Activated T-helper 9 cell treated with anti-CD3 and anti-CD28 coated beads, Interleukin-2, amount 50 U/mL, for 16 hours (primary cell): ENCODE results near the gene ZNF511.

Source experiments
- DNase-seq: peaks from one replicate; pipeline ENCODE4 v3.0.0-alpha.2; 2020; ENCODE audit warnings: low read depth

Gene ZNF511

GRCh38 chr10:133274751-133275683, 33.7 kb upstream of the ZNF511 start:
- DNase-seq: peak; percentile 80

- no peak for DNase-seq
Observed at GRCh38 chr10:133275684-133276092, 33.0 kb upstream of the ZNF511 start.

- DNase-seq: no peak
Observed at GRCh38 chr10:133276100-133276434, 32.6 kb upstream of the ZNF511 start.

- DNase-seq: peak; percentile 60
Observed at GRCh38 chr10:133276435-133277201, 32.1 kb upstream of the ZNF511 start, which contains the start of gene ADAM8. ADAM8 (minus strand) TSS chr10:133276868; CDS start chr10:133276817, 51 bp downstream.

- DNase-seq: no peak
Observed at GRCh38 chr10:133277277-133277992, 31.3 kb upstream of the ZNF511 start.

- DNase-seq: no peak
Observed at GRCh38 chr10:133277993-133278576, 30.6 kb upstream of the ZNF511 start.

GRCh38 chr10:133278577-133279265, 30.0 kb upstream of the ZNF511 start:
- DNase-seq: peak; percentile 36

- no peak for DNase-seq
Observed at GRCh38 chr10:133279326-133280226, 29.1 kb upstream of the ZNF511 start.

GRCh38 chr10:133280391-133281059, 28.2 kb upstream of the ZNF511 start:
- DNase-seq: no peak

GRCh38 chr10:133281084-133281483, 27.6 kb upstream of the ZNF511 start:
- no peak for DNase-seq

- DNase-seq: no peak
Observed at GRCh38 chr10:133281628-133282372, 26.9 kb upstream of the ZNF511 start.

- DNase-seq: no peak
Observed at GRCh38 chr10:133282846-133283390, 25.8 kb upstream of the ZNF511 start.

GRCh38 chr10:133283931-133284330, 24.8 kb upstream of the ZNF511 start:
- no peak for DNase-seq

GRCh38 chr10:133285217-133285616, 23.5 kb upstream of the ZNF511 start:
- DNase-seq: no peak

GRCh38 chr10:133286366-133286765, 22.3 kb upstream of the ZNF511 start:
- DNase-seq: no peak

- no peak for DNase-seq
Observed at GRCh38 chr10:133287832-133288500, 20.7 kb upstream of the ZNF511 start.

- no peak for DNase-seq
Observed at GRCh38 chr10:133289761-133290160, 19.0 kb upstream of the ZNF511 start.
